ENCODE measurements around the gene ENTPD1. TPM values are rescaled to one million over a fixed set of nuclear protein-coding genes. Genes with fewer than 3 reads are reported as not detected.
A peak's percentile ranks its signal among the peaks of the same experiment; 100 is the strongest.

Gene ENTPD1
- total and polyA plus RNA-seq, 9 of the 15 experiments (the other 6 are each of a cell fraction or from before 2014, with no cell fraction given): 0.07 to 1.5 (median 0.37) TPM

- TF ChIP-seq ELF1 (tag; IDR thresholded peaks at IDR 0.05): no peak
- no peak for TF ChIP-seq ZBTB8A (IDR thresholded peaks at IDR 0.05; ENCODE audit: partially characterized antibody)
- TF ChIP-seq TAL1 (IDR thresholded peaks at IDR 0.05): no peak
- TF ChIP-seq FOXP4 (CRISPR knock-in tag; IDR thresholded peaks at IDR 0.05; ENCODE audit: borderline replicate concordance): no peak
- no peak for TF ChIP-seq EWSR1 (IDR thresholded peaks at IDR 0.05; ENCODE audit: borderline replicate concordance, low read depth, partially characterized antibody)
- TF ChIP-seq ZBTB2 (IDR thresholded peaks at IDR 0.05): peak; percentile 65; the same call in 1 of the 2 replicates
- no peak for TF ChIP-seq ZNF407 (IDR thresholded peaks at IDR 0.05; ENCODE audit: low read depth)
- no peak for TF ChIP-seq ZNF146 (CRISPR knock-in tag; IDR thresholded peaks at IDR 0.05; ENCODE audit: unreplicated experiment)
- no peak for TF ChIP-seq PCBP1 (IDR thresholded peaks at IDR 0.05; ENCODE audit: low read depth, low read length, poor library complexity, severe bottlenecking)
- no peak for TF ChIP-seq LARP7 (IDR thresholded peaks at IDR 0.05)
- TF ChIP-seq EP300 (IDR thresholded peaks at IDR 0.05; ENCODE audit: low read length): no peak
- no peak for TF ChIP-seq ZNF830 (CRISPR knock-in tag; IDR thresholded peaks at IDR 0.05)
- TF ChIP-seq PML (IDR thresholded peaks at IDR 0.05; ENCODE audit: low read length): no peak
- no peak for TF ChIP-seq ZNF57 (CRISPR knock-in tag; IDR thresholded peaks at IDR 0.05)
- no peak for TF ChIP-seq PHTF2 (CRISPR knock-in tag; IDR thresholded peaks at IDR 0.05)
- TF ChIP-seq RNF2 (IDR thresholded peaks at IDR 0.05): 0 out of 2 replicates have a peak, but pooled peaks have one; percentile 27
- TF ChIP-seq ZNF77 (CRISPR knock-in tag; IDR thresholded peaks at IDR 0.05): no peak
- no peak for TF ChIP-seq HNRNPUL1 (IDR thresholded peaks at IDR 0.05; ENCODE audit: low read length)
- no peak for TF ChIP-seq PHB (CRISPR knock-in tag; IDR thresholded peaks at IDR 0.05)
Measured at GRCh38 chr10:95907456-95908253, 151.7 kb downstream of the ENTPD1 start, which contains the start of gene CC2D2B (continued).

Measured in K562 (cell line).